Heart left ventricle (tissue), 13 donors: ENCODE measurements around the gene TGFBR3.

ENCODE experiments used
- POLR2A ChIP-seq, 2 donors: fragments of 450-650 bp; IDR thresholded peaks; one replicate each; pipeline ENCODE4 v1.6.1; 2017; ENCODE audit warnings: antibody characterized with exemption in 2 of 2, mild to moderate bottlenecking in 2 of 2, moderate library complexity in 2 of 2
- TF ChIP-seq, protein P1 (sequence below), 12 donors: fragments of 200-600 bp; sonication (generic) in 4 of 12; IDR thresholded peaks; one replicate each; pipeline versions ENCODE4 v1.5.0 to v1.8.0; 2018 to 2022; ENCODE audit warnings: antibody characterized with exemption in 12 of 12, mild to moderate bottlenecking in 5 of 12
- donor health status: ischemic (EF 13 %, LVEDD 7.1; RV severe dilation, severe dysfunction).
- donor health status: DM: no; HTN: yes; CAD: no.
- donor health status: DM: no; HTN: no; CAD: no.
- donor health status: ischemic (EF 25% LVEDD 6.9; RV normal size, moderate dysfunction).
- donor health status: ischemic (EF 25% LVEDD 5.7; RV mildly dilated, moderate dysfunction).
- donor health status: ischemic (EF 35%, LVEDD 5.7; RV mildly dilated, moderate dysfunction).
- donor health status: nonischemic (EF 11% LVEDD 7.7; RV severe dilation, severe dysfunction).
- donor health status: DM: yes; HTN: yes; CAD: no.
- donor health status: PGD.
- donor health status: ischemic (EF 29% LVEDD 5.4; RV normal size, mild dysfunction).
- donor health status: nonischemic (EF 23%, LVEDD 6.1; RV moderate dilation, normal function).

DNA sequence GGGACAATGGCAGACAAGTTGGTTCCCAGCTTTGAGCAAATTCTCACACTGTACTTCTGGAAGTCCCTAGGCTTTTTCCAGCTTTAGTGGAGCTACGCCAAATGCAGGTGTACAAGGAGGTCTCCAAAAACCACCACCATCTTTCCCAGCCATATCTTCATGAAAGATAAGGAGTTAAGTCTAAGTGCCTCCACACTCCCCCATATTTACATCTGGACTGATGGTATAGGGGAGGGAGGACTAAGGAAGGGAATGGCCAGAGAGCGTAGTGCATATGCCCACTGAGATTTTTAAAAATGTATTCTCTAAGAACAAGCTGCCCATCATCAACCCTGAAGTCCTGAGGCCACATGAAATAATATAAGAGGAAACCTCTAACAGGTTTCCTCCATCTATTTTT is 161.3 kb downstream of the TGFBR3 start:
- TF ChIP-seq, protein P1, sequence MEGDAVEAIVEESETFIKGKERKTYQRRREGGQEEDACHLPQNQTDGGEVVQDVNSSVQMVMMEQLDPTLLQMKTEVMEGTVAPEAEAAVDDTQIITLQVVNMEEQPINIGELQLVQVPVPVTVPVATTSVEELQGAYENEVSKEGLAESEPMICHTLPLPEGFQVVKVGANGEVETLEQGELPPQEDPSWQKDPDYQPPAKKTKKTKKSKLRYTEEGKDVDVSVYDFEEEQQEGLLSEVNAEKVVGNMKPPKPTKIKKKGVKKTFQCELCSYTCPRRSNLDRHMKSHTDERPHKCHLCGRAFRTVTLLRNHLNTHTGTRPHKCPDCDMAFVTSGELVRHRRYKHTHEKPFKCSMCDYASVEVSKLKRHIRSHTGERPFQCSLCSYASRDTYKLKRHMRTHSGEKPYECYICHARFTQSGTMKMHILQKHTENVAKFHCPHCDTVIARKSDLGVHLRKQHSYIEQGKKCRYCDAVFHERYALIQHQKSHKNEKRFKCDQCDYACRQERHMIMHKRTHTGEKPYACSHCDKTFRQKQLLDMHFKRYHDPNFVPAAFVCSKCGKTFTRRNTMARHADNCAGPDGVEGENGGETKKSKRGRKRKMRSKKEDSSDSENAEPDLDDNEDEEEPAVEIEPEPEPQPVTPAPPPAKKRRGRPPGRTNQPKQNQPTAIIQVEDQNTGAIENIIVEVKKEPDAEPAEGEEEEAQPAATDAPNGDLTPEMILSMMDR (IDR thresholded peaks at IDR 0.05), result no peak
- TF ChIP-seq POLR2A (IDR thresholded peaks at IDR 0.05), result no peak
